Cerebellar nuclear complex (tissue), 1 donor: Measurements from ENCODE around the gene RNF214.
"Not testable (repeated sequence)": the region's sequence is repeated elsewhere in the genome, so short reads cannot be mapped to it uniquely, and the experiment has no call there.

Source experiments
- DNase-seq, 2 experiments: peaks; one replicate each; lab custom pipeline; 2025; lab: John Stamatoyannopoulos, UW

Gene RNF214

DNA sequence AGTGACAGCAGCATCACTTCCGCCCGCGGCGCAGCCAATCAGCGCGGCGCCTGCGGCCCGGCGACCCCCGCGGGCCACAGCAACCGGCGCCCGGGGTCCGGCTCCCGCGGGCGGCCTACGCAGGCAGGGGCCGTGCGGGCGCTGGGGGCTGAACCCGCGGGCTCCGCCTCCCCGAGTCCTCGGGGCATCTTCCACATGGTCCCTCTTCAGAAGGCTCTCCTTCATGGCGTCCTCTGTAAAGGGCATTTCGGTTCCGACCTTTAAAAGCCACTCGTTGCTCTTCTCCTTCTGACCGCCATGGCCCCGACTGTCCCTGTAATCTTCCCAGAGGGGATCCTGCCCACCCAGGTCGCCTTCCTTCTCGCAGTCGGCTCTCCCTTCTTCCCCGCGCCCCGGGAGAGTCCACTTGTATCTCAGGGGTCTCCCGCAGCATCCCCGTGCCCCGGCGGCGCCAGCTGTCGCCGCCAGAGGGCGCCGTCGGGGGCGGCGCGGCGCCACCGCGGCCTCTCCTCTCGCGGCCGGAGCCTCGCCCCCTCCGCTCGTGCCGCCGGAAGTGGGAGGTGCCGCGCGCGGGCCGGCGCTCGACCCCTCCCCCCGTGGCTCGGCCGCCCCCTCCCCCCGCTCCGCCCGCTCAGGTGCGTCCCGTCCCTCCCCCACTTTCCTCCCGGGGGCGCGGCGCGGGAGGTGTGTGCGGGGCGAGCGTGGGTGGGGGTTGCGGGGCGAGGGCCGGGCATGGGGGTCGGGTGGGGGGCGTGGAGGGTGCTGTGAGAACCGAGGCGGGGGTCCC is at the start of gene RNF214:
TSS of gene RNF214 (plus strand) at position 580 of the 787 bp plus-strand sequence. CDS start 1,602 bp downstream, outside the sequence.
- DNase-seq: no peak

GRCh38 chr11:117183178-117183577 is 49.3 kb upstream of the RNF214 start:
- not testable (repeated sequence) for DNase-seq

GRCh38 chr11:117183724-117184349 is 48.6 kb upstream of the RNF214 start:
- no peak for DNase-seq

DNA sequence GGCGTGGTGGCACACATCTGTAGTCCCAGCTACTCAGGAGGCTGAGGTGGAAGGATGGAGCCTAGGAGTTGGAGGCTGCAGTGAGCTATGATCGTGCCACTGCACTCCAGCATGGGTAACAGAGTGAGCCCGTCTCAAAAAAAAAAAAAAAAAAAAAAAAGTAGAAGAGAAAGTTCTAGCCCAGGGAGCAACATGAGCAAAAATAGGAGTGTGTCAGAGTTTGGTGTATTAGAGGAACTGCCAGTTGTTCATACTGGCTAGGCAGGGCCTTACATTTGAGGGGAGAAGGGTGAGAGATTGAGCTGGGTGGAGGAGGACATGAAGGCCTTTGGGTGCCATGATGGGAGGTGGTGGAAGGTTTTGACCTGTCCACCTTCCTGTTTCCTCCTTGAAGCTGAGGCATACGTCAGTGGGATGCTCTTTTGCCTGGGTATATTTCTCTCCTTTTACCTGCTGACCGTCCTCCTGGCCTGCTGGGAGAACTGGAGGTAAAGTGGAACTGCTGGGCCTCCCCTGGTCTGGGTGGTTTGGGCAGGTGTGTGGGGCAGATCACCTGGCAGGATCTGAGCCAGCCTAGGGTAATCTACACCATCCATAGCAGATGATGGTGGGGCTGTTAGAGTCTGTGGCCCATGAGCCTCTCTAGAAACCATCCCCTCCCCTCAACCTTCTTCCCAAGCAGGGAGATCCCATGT is 46.6 kb upstream of the RNF214 start:
- DNase-seq: no peak

DNA sequence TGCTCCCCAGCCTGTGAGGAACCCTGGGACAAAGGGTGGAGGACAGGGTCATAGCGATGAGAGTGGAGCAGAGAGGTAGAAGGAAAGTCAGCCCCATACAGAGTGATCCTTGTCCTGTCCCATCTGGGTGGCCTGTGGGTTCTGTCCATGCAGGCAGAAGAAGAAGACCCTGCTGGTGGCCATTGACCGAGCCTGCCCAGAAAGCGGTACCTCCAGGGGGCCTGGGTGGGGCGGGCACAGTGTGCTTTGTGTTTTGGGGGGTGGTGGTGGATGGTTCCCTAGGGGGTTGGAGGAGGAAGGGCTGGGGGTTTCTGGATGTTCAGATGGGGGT is 46.1 kb upstream of the RNF214 start:
- DNase-seq: no peak

- DNase-seq: no peak
These were observed 45.5 kb upstream of the RNF214 start for GRCh38 chr11:117187007-117187406.

DNA sequence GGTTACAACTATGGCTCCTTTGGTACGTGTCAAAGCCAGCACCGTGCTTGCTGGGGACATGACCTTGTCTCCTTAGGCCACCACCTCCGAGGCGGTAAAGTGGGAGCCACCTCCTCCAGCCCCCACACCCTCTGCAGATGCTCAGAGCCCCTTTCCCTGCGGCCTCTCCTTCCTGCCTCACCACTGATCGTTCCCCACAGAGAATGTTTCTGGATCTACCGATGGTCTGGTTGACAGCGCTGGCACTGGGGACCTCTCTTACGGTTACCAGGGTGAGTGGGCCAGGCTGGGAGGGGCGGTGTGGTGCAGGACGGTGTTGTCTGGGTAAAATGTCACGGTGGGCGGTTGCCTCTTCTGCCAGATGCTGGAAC is 45.1 kb upstream of the RNF214 start:
- no peak for DNase-seq

- DNase-seq: no peak
These were observed 44.5 kb upstream of the RNF214 start for GRCh38 chr11:117187799-117188481.

DNA sequence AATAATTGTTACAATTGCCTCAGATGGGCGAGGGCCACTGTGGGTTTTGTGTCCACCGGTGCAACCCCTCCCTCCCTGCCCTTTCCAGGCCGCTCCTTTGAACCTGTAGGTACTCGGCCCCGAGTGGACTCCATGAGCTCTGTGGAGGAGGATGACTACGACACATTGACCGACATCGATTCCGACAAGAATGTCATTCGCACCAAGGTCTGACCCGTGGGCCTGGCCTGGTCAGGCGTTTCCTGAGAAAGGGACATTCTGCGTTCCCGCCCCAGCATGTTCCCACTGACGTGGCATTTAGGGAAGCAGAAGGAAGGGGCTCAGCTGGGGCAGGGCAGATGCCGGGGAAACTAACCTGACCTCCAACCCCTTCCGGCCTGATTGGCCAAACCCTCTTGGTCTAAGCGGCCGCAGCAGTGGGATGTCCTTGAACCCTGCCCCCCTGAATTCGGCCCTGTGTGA is 43.8 kb upstream of the RNF214 start:
- DNase-seq: no peak

DNA sequence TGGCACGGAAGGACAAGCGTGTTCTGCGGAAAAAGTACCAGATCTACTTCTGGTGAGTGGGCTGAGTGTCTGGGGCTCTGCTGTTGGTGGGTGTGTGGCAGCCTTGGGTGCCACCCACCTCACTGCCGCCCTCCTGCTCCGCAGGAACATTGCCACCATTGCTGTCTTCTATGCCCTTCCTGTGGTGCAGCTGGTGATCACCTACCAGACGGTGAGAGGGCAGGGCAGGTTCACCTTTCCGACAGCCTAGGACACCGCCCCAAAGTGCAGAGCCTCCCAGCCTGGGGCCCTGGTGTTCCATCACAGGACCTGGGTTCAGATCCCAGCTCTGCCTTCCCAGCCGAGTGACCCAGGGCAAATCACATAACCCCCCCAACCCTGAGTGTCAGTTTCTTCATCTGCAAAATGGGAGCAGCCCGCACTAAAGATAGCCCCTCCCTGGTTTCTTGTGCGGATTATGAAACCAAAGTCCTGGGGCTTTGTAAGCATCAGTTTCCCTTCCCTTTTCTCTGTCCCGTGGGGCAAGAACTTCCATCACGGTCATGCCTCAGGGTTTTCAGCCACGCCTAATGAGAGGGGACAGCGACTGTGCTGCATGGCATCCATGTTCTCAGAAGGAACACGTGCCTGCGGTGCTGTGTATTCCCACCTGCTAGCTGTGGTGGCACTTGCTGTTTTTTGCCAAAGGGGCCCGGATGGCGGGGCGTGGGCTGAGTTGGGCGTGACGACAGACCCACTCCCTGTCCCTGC is 43.1 kb upstream of the RNF214 start:
- DNase-seq: no peak

- DNase-seq: no peak
These were observed 42.4 kb upstream of the RNF214 start for GRCh38 chr11:117189941-117190544.

DNA sequence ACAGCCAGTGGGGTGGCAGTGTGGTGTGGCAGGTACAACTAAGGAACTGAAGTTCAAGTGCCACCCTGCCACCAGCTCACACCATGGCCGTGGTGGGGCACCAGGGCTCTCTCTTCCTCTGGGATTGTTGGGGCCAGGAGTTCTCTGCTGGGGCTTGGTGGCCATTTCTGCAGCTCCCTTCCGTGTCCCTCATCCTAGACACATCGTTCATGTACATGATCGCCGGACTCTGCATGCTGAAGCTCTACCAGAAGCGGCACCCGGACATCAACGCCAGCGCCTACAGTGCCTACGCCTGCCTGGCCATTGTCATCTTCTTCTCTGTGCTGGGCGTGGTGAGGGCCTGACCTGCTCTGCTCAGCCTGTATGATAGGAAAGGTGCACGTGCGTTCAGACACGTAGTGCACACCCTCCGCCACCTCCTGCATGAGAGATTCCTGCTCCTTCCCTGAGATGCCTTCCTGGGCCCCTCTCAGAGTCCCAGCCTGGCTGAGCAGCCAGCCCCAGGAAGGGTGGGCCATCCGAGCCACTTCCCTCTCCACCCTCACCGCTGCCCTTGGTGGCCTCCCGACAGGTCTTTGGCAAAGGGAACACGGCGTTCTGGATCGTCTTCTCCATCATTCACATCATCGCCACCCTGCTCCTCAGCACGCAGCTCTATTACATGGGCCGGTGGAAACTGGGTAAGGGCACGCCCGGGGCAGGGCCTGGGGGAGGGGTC is 40.6 kb upstream of the RNF214 start:
- no peak for DNase-seq

GRCh38 chr11:117192401-117192875 is 40.0 kb upstream of the RNF214 start:
- no peak for DNase-seq

DNA sequence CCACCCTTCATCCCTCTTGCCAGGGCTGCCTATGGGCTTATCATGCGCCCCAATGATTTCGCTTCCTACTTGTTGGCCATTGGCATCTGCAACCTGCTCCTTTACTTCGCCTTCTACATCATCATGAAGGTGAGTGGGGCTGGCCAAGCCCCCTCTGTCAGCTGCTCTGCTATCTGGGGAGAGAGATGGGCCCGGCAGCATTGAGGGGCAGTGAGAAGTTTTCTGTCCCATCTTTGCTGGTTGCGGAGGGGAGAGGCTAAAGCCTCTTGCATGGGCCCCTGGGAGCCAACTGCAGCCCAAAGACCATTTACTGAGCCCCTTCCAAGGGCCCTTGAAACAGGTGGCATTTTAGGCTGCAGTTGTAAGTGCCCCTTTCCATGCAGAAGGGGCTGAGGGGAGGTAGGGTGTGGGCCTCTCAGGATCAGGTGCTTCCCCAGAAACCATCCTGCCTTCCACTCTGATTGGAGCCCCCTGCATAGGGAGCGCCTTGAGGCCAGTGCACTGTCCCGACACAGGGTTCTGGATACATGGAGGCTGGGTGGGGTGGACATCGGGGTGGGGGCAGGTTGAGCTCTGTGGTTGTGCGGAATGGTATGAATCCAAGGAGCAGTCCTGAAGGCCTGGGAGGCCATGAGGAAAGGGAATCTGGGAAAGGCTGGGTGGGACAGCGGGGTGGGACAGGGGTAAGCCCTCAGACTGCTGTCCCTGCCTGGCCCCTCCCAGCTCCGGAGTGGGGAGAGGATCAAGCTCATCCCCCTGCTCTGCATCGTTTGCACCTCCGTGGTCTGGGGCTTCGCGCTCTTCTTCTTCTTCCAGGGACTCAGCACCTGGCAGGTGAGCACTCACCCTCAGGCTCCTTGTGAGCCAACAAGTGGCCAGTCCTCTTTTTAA is 39.1 kb upstream of the RNF214 start:
- no peak for DNase-seq

- no peak for DNase-seq
These were observed 38.2 kb upstream of the RNF214 start for GRCh38 chr11:117194267-117194666.

- DNase-seq: no peak
These were observed 37.2 kb upstream of the RNF214 start for GRCh38 chr11:117195258-117195657.

DNA sequence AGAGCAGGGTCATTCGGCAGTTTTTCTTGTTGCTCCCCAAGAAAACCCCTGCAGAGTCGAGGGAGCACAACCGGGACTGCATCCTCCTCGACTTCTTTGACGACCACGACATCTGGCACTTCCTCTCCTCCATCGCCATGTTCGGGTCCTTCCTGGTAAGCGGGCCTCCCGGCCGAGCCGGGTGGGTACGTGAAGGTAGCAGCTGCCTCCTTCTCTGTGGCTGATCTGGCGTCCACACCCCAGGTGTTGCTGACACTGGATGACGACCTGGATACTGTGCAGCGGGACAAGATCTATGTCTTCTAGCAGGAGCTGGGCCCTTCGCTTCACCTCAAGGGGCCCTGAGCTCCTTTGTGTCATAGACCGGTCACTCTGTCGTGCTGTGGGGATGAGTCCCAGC is 36.7 kb upstream of the RNF214 start:
- DNase-seq: no peak

- no peak for DNase-seq
These were observed 35.5 kb upstream of the RNF214 start for GRCh38 chr11:117197006-117197405.
